ENCODE results near the gene SEC63.
"Not testable (repeated sequence)": the region's sequence is repeated elsewhere in the genome, so short reads cannot be mapped to it uniquely, and the experiment has no call there.

The SEC63 gene

DNA sequence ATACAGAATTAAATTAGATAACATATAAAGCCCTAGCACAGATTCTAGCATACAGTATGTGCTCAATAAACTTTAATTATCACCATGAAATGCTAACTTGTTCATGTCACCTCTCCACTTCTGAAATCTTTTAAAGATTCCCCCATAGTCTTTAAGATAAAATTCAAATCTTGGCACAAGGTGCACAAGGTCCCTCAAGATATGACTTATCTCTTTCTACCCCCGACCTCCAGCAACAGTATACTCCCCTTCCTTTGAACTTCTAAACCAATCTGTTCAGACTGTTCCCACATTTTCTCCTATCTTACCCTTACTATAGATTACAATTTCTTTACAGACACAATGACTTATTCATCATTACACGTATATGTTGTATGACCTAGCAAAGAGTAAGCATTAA, 29.0 kb downstream of the SEC63 start:
- no peak overlapping the region for H3K27ac ChIP-seq
- DNase-seq: no peak
- H3K27me3 ChIP-seq (ENCODE audit: insufficient read depth, low read depth, severe bottlenecking): no peaks in the 10 kb centered on the region
- H3K4me3 ChIP-seq (ENCODE audit: low read depth, low read length): no peak overlapping the region
- peaks cover 8% of the 10 kb centered on the region for H3K9me3 ChIP-seq (ENCODE audit: severe bottlenecking)
- no peak for TF ChIP-seq CTCF (IDR thresholded peaks at IDR 0.05; ENCODE audit: low read depth, low read length)
- peaks cover 57% of the 10 kb centered on the region for H3K36me3 ChIP-seq

- not testable (repeated sequence) for H3K27me3 ChIP-seq (ENCODE audit: insufficient read depth, low read depth, severe bottlenecking); H3K27ac ChIP-seq; H3K4me3 ChIP-seq (ENCODE audit: low read depth, low read length); H3K9me3 ChIP-seq (ENCODE audit: severe bottlenecking); DNase-seq
- H3K36me3 ChIP-seq: peaks cover 62% of the 10 kb centered on the region
Observed at GRCh38 chr6:107926697-107927544, 31.1 kb downstream of the SEC63 start.

GRCh38 chr6:107917451-107918375, 40.3 kb downstream of the SEC63 start:
- Histone ChIP-seq H3K36me3 (peaks cover 80% of the 10 kb centered on the region), H3K27ac (no peak overlapping the region), H3K27me3 (ENCODE audit: insufficient read depth, low read depth, severe bottlenecking) (no peaks in the 10 kb centered on the region), H3K4me3 (ENCODE audit: low read depth, low read length) (no peak overlapping the region), H3K9me3 (ENCODE audit: severe bottlenecking) (peaks cover 27% of the 10 kb centered on the region)
- DNase-seq: no peak
- no peak for TF ChIP-seq CTCF (IDR thresholded peaks at IDR 0.05; ENCODE audit: low read depth, low read length)

DNA sequence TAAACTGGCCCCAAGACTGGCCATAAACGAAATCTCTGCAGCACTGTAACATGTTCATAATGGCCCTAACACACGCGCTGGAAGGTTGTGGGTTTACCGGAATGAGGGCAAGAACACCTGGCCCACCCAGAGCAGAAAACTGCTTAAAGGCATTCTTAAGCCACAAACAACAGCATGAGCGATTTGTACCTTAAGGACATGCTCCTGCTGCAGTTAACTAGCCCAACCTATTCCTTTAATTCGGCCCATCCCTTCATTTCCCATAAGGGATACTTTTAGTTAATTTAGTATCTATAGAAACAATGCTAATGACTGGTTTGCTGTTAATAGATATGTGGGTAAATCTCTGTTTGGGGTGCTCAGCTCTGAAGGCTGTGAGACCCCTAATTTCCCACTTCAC, 41.0 kb downstream of the SEC63 start:
- H3K4me3 ChIP-seq (ENCODE audit: low read depth, low read length); DNase-seq; H3K27me3 ChIP-seq (ENCODE audit: insufficient read depth, low read depth, severe bottlenecking); H3K27ac ChIP-seq: not testable (repeated sequence)
- Histone ChIP-seq H3K36me3 (peaks cover 82% of the 10 kb centered on the region), H3K9me3 (ENCODE audit: severe bottlenecking) (peaks cover 27% of the 10 kb centered on the region)

DNA sequence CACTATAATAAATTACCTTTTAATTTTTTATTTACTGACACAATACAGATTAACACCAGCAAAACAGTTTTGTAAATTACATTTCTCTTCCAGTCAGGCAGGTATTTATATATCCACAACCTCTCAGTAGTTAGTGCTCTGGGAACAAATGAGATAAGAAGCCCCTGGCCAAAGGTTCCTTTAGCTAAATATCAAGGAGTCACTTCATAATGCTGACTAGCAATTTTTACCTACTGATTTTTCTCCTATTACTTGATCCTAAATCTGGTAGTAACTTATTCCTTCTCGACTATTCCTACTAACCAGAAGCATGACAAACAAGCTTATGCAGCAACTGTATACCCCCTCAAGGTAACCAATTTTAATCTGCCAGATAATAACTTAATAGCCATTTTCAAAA, 46.3 kb downstream of the SEC63 start:
- peaks cover under 1% of the 10 kb centered on the region for H3K9me3 ChIP-seq (ENCODE audit: severe bottlenecking)
- no peak for TF ChIP-seq CTCF (IDR thresholded peaks at IDR 0.05; ENCODE audit: low read depth, low read length)
- no peak overlapping the region for H3K27ac ChIP-seq
- H3K36me3 ChIP-seq: peaks cover 79% of the 10 kb centered on the region
- H3K27me3 ChIP-seq (ENCODE audit: insufficient read depth, low read depth, severe bottlenecking): no peaks in the 10 kb centered on the region
- DNase-seq: no peak
- no peak overlapping the region for H3K4me3 ChIP-seq (ENCODE audit: low read depth, low read length)

DNA sequence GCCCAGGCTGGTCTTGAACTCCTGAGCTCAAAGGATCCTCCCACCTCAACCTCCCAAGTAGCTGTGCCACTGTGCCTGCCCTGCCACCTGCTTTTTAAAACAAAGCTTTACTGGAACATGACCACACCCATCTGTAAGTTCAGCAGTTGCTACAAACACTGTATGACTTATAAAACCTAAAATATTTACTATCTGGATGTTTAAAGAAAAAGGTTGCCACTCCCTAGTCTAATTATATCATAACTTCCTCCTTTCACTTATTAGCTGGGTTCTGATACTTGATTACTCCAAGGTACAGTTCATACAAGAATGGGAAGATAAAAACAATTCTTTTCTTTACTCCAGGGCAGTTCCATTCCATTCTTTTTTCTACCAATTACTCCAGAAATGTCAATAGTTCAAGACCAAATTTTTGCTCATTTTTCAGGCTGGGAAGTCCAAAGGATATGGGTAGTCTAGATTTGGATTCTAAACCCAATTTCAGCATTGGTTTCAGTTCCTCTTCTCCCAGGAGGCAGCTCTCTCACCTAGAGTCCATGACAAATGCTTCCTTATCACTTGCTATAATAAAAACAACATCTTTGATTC, 63.1 kb downstream of the SEC63 start:
- no peak for TF ChIP-seq CTCF (IDR thresholded peaks at IDR 0.05; ENCODE audit: low read depth, low read length)
- Histone ChIP-seq H3K27ac (no peak overlapping the region), H3K9me3 (ENCODE audit: severe bottlenecking) (no peaks in the 10 kb centered on the region), H3K27me3 (ENCODE audit: insufficient read depth, low read depth, severe bottlenecking) (no peaks in the 10 kb centered on the region), H3K36me3 (peaks cover 74% of the 10 kb centered on the region), H3K4me3 (ENCODE audit: low read depth, low read length) (no peak overlapping the region)
- no peak for DNase-seq

- not testable (repeated sequence) for H3K9me3 ChIP-seq (ENCODE audit: severe bottlenecking); H3K4me3 ChIP-seq (ENCODE audit: low read depth, low read length); H3K27ac ChIP-seq; H3K27me3 ChIP-seq (ENCODE audit: insufficient read depth, low read depth, severe bottlenecking); DNase-seq
- peaks cover 50% of the 10 kb centered on the region for H3K36me3 ChIP-seq
Observed at GRCh38 chr6:107890431-107890830, 67.6 kb downstream of the SEC63 start.

DNA sequence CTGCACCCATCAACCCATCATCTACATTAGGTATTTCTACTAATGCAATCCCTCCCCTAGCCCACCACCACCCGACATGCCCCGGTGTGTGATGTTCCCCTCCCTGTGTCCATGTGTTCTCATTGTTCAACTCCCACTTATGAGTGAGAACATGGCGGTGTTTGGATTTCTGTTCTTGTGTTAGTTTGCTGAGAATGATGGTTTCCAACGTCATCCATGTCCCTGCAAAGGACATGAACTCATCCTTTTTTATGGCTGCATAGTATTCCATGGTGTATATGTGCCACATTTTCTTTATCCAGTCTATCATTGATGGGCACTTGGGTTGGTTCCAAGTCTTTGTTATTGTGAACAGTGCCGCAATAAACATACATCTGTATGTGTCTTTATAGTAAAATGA, 72.1 kb downstream of the SEC63 start:
- H3K4me3 ChIP-seq (ENCODE audit: low read depth, low read length); H3K27me3 ChIP-seq (ENCODE audit: insufficient read depth, low read depth, severe bottlenecking); DNase-seq; H3K27ac ChIP-seq; H3K9me3 ChIP-seq (ENCODE audit: severe bottlenecking): not testable (repeated sequence)
- H3K36me3 ChIP-seq: peaks cover 16% of the 10 kb centered on the region

Data from WERI-Rb-1 (cell line).